Astrocyte (in vitro differentiated cells and primary cell): Measurements from ENCODE around the gene NUP107. TPM values are rescaled to one million over a fixed set of nuclear protein-coding genes. Genes with fewer than 3 reads are reported as not detected.

ENCODE experiments used
- DNase-seq: peaks from one replicate; pipeline ENCODE4 v3.0.0-alpha.2; 2010; ENCODE audit warnings: low read depth
- FAIRE-seq: peaks from 2 replicates; lab custom pipeline; 2011; peaks lifted over from hg19 to GRCh38; lab: Jason Lieb, UNC
- H2AFZ ChIP-seq: 2 replicates; pipeline ENCODE4 v1.6.0; 2012; ENCODE audit warnings: low read depth, low read length, inconsistent platforms
- H3K27ac ChIP-seq: 2 replicates; pipeline ENCODE4 v1.5.1; 2011; ENCODE audit warnings: low read depth, low read length, inconsistent platforms
- H3K27me3 ChIP-seq: 2 replicates; pipeline ENCODE4 v1.6.0; 2011; ENCODE audit warnings: low read length, inconsistent platforms; ENCODE audit not compliant: insufficient read depth
- H3K36me3 ChIP-seq: 2 replicates; pipeline ENCODE4 v1.5.1; 2011; ENCODE audit warnings: low read length, inconsistent platforms; ENCODE audit not compliant: insufficient read depth
- H3K4me1 ChIP-seq: 2 replicates; pipeline ENCODE4 v1.5.1; 2011; ENCODE audit warnings: low read length, inconsistent platforms; ENCODE audit not compliant: insufficient read depth
- H3K4me2 ChIP-seq: 2 replicates; pipeline ENCODE4 v1.6.0; 2012; ENCODE audit warnings: low read length, inconsistent platforms
- H3K4me3 ChIP-seq: 2 replicates; pipeline ENCODE4 v1.5.1; 2011; ENCODE audit warnings: low read depth, mild to moderate bottlenecking, low read length, inconsistent platforms; ENCODE audit not compliant: insufficient read depth
- H3K79me2 ChIP-seq: 2 replicates; pipeline ENCODE4 v1.6.0; 2012; ENCODE audit warnings: mild to moderate bottlenecking, low read length, inconsistent platforms; ENCODE audit not compliant: insufficient read depth
- H3K9ac ChIP-seq: 2 replicates; pipeline ENCODE4 v1.6.0; 2012; ENCODE audit warnings: mild to moderate bottlenecking, low read length, inconsistent platforms
- H3K9me3 ChIP-seq: 2 replicates; pipeline ENCODE4 v1.5.1; 2012; ENCODE audit warnings: low read depth, mild to moderate bottlenecking, low read length, inconsistent platforms; ENCODE audit not compliant: insufficient read depth
- H4K20me1 ChIP-seq: 2 replicates; pipeline ENCODE4 v1.6.0; 2012; ENCODE audit warnings: low read length, inconsistent platforms; ENCODE audit not compliant: insufficient read depth
- H3K27ac Mint-ChIP-seq: one replicate; pipeline ENCODE4 v1.8.0; 2021; ENCODE audit warnings: mild to moderate bottlenecking, mixed read lengths; ENCODE audit not compliant: unreplicated experiment
- H3K27me3 Mint-ChIP-seq: one replicate; pipeline ENCODE4 v1.8.0; 2021; ENCODE audit warnings: low read depth, mixed read lengths; ENCODE audit not compliant: unreplicated experiment
- H3K36me3 Mint-ChIP-seq: one replicate; pipeline ENCODE4 v1.8.0; 2021; ENCODE audit warnings: low read depth, mixed read lengths; ENCODE audit not compliant: unreplicated experiment
- H3K4me1 Mint-ChIP-seq: one replicate; pipeline ENCODE4 v1.8.0; 2021; ENCODE audit warnings: low read depth, mixed read lengths; ENCODE audit not compliant: unreplicated experiment
- H3K4me3 Mint-ChIP-seq: one replicate; pipeline ENCODE4 v1.8.0; 2021; ENCODE audit warnings: mild to moderate bottlenecking, moderate library complexity, mixed read lengths; ENCODE audit not compliant: unreplicated experiment
- H3K9me3 Mint-ChIP-seq: one replicate; pipeline ENCODE4 v1.8.0; 2021; ENCODE audit warnings: mild to moderate bottlenecking, mixed read lengths; ENCODE audit not compliant: unreplicated experiment
- CTCF ChIP-seq: IDR thresholded peaks from 2 replicates; pipeline ENCODE4 v1.5.1; 2011; ENCODE audit warnings: low read depth, mild to moderate bottlenecking, inconsistent platforms, low read length, moderate library complexity; ENCODE audit not compliant: insufficient read depth
- EZH2 ChIP-seq: IDR thresholded peaks from 2 replicates; pipeline ENCODE4 v1.6.1; 2012; ENCODE audit warnings: mild to moderate bottlenecking, low read length, inconsistent platforms; ENCODE audit not compliant: insufficient read depth
- total RNA-seq: library from RNA; stranded (reverse); gene quantifications from 2 replicates; pipeline ENCODE4 v1.2.1, GENCODE V29; 2021

The NUP107 gene
- total RNA-seq, 1 donor from 2014 or later: 42.8 TPM

DNA sequence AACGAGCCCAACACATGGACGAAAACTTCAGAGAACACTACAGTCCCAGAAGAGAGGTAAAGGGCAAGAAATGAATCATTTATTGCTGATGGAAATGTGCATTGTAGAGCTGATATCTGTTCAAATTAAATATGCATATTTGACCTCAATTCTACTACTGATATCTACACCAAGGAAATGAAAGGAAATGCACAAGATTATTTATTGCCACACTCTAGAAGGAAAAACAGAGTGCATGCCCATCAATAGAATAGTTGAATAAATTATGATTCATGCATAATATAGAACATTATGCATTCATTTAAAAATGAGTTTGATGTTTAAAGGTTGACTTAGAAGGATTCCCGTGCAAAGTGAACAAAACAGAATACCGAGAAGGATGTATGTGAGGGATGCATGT, 15.6 kb upstream of the NUP107 start:
- H3K9me3 ChIP-seq: no peaks in the 10 kb centered on the region
- no peaks in the 10 kb centered on the region for H3K79me2 ChIP-seq
- H3K4me2 ChIP-seq: no peak overlapping the region
- H3K27me3 ChIP-seq: no peaks in the 10 kb centered on the region
- Mint-ChIP-seq H3K4me3 (no peak overlapping the region), H3K27me3 (no peaks in the 10 kb centered on the region), H3K36me3 (no peaks in the 10 kb centered on the region), H3K4me1 (peaks cover 10% of the 10 kb centered on the region), H3K9me3 (no peaks in the 10 kb centered on the region), H3K27ac (no peak overlapping the region)
- peaks cover 3% of the 10 kb centered on the region for H3K4me1 ChIP-seq
- H3K27ac ChIP-seq: no peak overlapping the region
- DNase-seq: no peak
- no peak overlapping the region for H2AFZ ChIP-seq
- FAIRE-seq: no peak
- H3K9ac ChIP-seq: no peak overlapping the region
- TF ChIP-seq EZH2 (no peak), CTCF (no peak)
- no peaks in the 10 kb centered on the region for H4K20me1 ChIP-seq
- no peaks in the 10 kb centered on the region for H3K36me3 ChIP-seq
- H3K4me3 ChIP-seq: no peak overlapping the region

DNA sequence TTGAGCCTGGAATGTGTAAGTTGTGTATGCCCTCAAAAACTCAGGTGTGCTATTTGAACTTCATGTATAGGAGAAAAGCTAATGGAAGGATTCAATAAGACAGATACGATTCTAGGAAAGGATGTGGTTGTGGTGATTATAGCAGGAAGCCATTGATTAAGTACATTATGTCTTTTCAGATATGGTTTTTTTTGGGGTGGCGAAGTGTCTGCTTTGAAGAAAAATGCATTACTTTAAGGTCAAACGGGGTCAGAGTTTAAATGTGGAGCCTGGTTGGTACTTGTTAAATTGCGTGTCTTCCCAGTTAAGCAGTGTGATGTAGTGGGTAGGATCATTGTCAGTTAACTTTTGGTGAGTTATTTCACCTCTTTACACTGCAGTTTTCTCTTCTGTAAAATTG, 13.0 kb upstream of the NUP107 start:
- Histone ChIP-seq H3K27me3 (no peaks in the 10 kb centered on the region), H4K20me1 (no peaks in the 10 kb centered on the region), H3K27ac (no peak overlapping the region), H3K4me2 (no peak overlapping the region), H3K9ac (no peak overlapping the region), H3K36me3 (no peaks in the 10 kb centered on the region), H3K4me3 (no peak overlapping the region), H3K79me2 (no peaks in the 10 kb centered on the region), H3K4me1 (peaks cover 7% of the 10 kb centered on the region), H3K9me3 (no peaks in the 10 kb centered on the region), H2AFZ (no peak overlapping the region)
- no peak for TF ChIP-seq EZH2
- no peak for TF ChIP-seq CTCF
- Mint-ChIP-seq H3K27ac (no peak overlapping the region), H3K4me3 (no peak overlapping the region), H3K4me1 (peaks cover 4% of the 10 kb centered on the region), H3K36me3 (no peaks in the 10 kb centered on the region), H3K27me3 (no peaks in the 10 kb centered on the region), H3K9me3 (no peaks in the 10 kb centered on the region)
- DNase-seq (no peak), FAIRE-seq (no peak)

DNA sequence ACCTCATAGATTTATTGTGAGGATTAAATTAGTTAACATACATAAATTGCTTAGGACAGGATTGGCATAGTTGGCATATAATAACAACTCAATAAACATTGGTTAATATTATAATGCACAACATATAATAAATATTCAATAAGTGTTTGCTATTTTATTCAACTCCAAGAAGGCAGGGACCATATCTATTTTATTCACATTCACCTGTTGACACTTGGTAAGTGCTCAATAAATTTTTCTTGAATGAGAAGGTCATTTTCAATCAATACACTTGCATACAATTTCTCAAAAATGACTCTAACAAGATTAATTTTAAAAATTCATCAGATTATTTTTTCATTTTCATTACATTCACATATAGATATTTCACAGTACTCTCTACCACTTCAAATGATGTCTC, 12.4 kb upstream of the NUP107 start:
- FAIRE-seq: no peak
- Histone ChIP-seq H3K27ac (no peak overlapping the region), H3K4me2 (no peak overlapping the region)

More for the DNA sequence above, 12.4 kb upstream of the NUP107 start:
- peaks cover 7% of the 10 kb centered on the region for H3K4me1 ChIP-seq
- H3K36me3 ChIP-seq: no peaks in the 10 kb centered on the region
- Mint-ChIP-seq H3K4me1 (peaks cover 4% of the 10 kb centered on the region), H3K4me3 (no peak overlapping the region), H3K27ac (no peak overlapping the region), H3K36me3 (no peaks in the 10 kb centered on the region), H3K27me3 (no peaks in the 10 kb centered on the region), H3K9me3 (no peaks in the 10 kb centered on the region)
- no peaks in the 10 kb centered on the region for H3K27me3 ChIP-seq
- no peak overlapping the region for H2AFZ ChIP-seq
- H3K79me2 ChIP-seq: no peaks in the 10 kb centered on the region
- TF ChIP-seq CTCF: no peak
- no peak for TF ChIP-seq EZH2
- no peak overlapping the region for H3K4me3 ChIP-seq
- DNase-seq: no peak
- no peaks in the 10 kb centered on the region for H4K20me1 ChIP-seq
- H3K9me3 ChIP-seq: no peaks in the 10 kb centered on the region
- no peak overlapping the region for H3K9ac ChIP-seq
